HUDEP-2 (cell line): ENCODE data around the gene HPD.
"Not testable (repeated sequence)": the region's sequence is repeated elsewhere in the genome, so short reads cannot be mapped to it uniquely, and the experiment has no call there.

Experiments used
- DNase-seq, 76 experiments: peaks; one replicate each; lab custom pipeline; 2025; ENCODE audit not compliant: unreplicated experiment in 76 of 76; lab: John Stamatoyannopoulos, UW

HPD gene

GRCh38 chr12:121858662-121859572 lies at the start of gene HPD:
Gene HPD, minus strand, starts transcription at chr12:121858859. Its CDS starts 36 bp downstream, at chr12:121858823.
- no peak for DNase-seq

GRCh38 chr12:121905746-121906145 lies 47.1 kb upstream of the HPD start:
- DNase-seq, result no peak

DNA sequence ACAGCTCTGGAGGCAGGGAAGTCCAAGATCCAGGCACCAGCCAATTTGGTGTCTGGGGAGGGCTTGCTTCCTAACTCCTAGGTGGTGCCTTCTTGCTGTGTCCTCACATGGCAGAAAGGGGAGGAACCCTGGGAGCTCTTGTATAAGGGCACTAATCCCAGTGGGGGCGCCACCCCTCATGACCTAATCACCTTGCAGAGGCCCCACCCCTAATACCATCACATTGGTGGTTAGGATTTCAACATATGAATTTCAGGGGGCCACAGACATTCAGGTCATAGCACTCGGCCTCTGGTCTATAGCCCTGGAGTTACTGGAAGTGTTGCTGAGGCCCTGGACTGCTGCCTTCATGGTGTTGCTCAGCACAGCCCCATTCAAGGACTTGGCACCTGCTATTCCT lies 44.5 kb upstream of the HPD start:
- DNase-seq, result peak in 6 of 76 experiments; percentile 5 to 36 (median 11)

GRCh38 chr12:121899590-121899989 lies 40.9 kb upstream of the HPD start:
- no peak for DNase-seq

DNA sequence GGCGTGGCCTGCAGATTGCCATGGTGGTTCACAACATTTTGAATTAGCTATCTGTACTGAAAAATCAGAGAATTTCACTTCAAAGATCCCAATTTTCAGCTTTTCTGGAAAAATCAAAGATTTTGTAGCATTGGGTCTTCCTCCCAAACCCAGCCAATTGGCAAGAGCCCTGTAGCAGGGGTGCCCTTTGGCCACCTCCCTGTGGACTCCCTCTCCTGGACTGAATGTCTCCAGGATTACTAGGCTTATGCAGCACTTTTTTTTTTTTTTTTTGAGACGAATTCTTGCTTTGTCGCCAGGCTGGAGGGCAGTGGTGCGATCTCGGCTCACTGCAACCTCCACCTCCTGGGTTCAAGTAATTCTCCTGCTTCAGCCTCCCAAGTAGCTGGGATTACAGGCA lies 39.6 kb upstream of the HPD start:
- DNase-seq, result no peak

GRCh38 chr12:121894633-121895032 lies 36.0 kb upstream of the HPD start:
- DNase-seq, result peak in 8 of 76 experiments; percentile 3 to 19 (median 12)

DNA sequence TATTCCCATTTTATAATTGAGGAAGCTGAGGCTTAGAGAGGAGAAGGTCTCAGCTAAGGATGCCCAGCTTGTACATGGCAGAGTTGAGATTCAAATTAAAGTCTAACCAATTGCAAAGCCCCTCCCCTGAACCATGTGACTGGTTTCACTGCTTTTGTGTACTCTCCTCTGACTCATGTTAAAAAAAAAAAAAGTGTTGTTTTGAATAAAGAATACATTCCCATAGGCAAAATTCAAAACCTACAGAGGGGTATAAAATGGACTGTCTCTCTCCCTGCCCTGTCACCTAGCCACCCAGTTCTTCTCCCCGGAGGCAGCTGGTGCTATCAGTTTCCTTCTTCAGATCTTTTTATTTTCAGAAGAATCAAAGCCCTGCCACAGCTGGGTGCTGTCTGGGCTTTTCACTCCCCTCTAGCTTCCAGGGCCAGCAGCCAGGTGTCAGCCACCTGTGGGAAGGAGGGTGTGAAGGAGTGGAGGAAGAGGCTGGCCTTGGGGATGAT lies 35.4 kb upstream of the HPD start:
- DNase-seq, result no peak

DNA sequence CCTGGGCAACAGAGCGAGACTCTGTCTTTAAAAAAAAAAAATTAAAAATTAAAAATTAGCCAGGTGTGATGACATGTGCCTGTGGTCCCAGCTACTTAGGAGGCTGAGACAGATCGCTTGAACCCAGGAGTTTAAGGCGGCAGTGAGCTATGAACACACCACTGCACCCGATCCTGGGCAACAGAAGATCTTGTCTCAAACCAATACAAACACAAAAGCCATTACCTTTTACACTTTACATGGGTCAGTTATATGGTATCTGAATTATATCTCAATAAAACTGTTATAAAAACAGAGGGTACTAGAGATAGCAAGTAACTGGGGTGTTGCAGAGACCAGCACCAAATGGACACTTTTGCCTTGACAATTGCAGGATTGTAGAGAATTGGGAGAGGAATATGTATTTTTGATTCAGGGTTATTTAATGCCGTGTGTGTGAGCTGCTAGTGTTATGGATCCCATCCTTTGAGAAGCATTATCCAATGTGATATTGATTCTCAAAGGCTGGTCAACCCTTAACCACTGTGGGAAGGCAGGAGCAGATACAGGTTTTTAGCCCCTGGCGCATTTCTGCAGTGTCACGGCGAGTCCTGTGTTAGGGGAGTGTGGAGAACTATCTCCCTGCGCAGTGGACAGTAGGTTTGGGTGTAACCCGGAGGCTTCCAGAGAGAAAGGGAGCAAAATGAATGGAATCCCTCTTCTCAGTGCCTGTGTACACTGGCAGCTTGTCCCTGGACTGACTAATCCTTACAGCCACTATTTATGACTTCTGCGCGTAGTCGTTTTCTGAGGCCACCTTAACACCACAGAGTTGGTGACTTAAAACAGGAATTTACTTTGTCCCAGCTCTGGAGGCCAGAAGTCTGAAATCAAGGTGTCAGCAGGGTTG lies 34.3 kb upstream of the HPD start:
- no peak for DNase-seq

DNA sequence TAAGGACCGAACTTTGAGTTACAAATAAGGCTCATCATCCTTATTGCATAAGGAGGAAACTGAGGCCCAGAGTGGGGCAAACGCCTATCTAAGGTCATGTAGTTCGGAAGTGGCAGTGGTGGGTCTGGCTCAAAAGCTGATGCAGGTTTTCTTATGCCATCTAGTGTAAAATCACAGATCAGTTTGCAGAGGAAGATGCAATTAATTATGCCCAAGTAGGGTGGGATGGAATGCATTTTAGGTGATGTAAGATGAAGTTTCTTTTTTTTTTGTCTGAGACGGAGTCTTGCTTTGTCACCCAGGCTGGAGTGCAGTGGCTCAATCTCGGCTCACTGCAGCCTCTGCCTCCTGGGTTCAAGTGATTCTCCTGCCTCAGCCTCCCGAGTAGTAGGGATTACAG lies 31.0 kb upstream of the HPD start:
- not testable (repeated sequence) for DNase-seq

GRCh38 chr12:121889274-121889624 lies 30.6 kb upstream of the HPD start:
- DNase-seq, result peak in 2 of 76 experiments; percentile 32 to 49

DNA sequence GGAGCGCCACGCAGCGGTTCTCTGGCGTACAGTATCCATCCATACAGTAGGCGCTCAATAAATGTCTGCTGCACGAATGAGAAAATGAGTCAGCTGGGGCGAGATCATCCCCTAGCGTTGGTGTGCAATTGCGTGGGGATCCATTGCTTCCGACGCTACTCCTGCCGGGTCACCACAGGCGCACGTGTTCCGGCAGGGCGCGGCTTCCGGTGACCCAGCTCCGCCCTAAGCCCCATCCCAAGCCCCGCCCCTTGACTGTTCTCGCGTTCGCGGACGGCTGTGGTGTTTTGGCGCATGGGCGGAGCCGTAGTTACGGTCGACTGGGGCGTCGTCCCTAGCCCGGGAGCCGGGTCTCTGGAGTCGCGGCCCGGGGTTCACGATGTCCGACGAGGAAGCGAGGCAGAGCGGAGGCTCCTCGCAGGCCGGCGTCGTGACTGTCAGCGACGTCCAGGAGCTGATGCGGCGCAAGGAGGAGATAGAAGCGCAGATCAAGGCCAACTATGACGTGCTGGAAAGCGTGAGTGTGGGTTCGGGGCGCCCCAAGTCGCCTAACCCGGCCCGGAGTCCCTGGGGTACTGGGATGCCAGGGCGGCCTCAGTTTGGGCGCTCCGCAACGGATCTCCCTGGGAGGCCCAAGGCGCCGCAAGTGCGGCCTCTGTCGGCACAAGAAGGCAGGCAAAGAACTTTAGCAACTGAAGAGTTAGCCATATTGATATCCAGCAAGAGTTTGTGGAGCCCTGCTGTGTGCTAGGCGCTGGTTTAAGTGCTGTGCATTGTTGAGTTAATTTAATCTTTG lies 30.0 kb upstream of the HPD start, which contains the start of gene PSMD9:
TSS of gene PSMD9 (plus strand) at position 313 of the 796 bp plus-strand sequence. CDS start at position 380, 67 bp downstream.
- DNase-seq, result peak; percentile 51 to 99 (median 97)

- no peak for DNase-seq
Measured at GRCh38 chr12:121888083-121888477, 29.4 kb upstream of the HPD start.

- not testable (repeated sequence) for DNase-seq
Measured at GRCh38 chr12:121885129-121885528, 26.5 kb upstream of the HPD start.

DNA sequence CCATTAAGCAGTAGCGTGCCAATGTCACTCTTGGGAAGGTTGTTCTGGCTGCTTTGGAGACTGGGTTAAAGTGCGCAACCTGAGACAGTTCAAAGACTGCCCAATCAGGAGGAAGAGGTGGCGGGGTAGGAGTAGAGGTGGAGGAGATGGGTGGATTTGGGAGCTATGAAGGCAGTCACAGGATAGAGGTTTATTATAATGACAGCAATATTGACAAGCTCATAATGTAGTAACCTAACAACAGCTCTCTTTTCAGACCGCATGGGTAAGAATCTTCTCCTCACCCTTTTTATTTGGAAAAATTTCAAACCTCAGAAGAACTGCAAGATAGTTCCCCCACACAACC lies 24.6 kb upstream of the HPD start:
- no peak for DNase-seq

GRCh38 chr12:121876080-121876447 lies 17.4 kb upstream of the HPD start:
- DNase-seq, result not testable (repeated sequence)

DNA sequence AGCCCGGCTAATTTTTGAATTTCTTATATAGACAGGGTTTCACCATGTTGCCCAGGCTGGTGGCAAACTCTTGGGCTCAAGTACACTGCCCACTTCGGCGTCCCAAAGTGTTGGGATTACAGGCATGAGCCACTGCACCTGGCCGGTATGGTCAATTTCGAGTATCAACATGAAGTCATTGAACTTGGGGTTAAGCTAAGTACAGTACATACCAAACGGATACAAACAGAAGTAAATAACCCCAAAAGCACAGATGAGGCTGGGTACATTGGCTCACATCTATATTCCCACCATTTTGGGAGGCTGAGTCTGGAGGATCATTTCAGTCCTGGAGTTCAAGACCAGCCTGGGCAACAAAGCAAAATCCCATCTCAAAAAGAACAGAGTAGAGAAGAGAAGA lies 16.9 kb upstream of the HPD start:
- DNase-seq, result no peak

- no peak for DNase-seq
Measured at GRCh38 chr12:121874071-121874470, 15.4 kb upstream of the HPD start.

GRCh38 chr12:121873216-121873569 lies 14.5 kb upstream of the HPD start:
- no peak for DNase-seq

GRCh38 chr12:121872546-121873215 lies 14.0 kb upstream of the HPD start:
- peak in 9 of 76 experiments; percentile 9 to 40 (median 16) for DNase-seq

GRCh38 chr12:121871467-121871866 lies 12.8 kb upstream of the HPD start:
- DNase-seq, result peak in 75 of 76 experiments; percentile 63 to 98 (median 93)
